ENCODE measurements around the gene ARHGEF11. TPM values are rescaled to one million over a fixed set of nuclear protein-coding genes. Genes with fewer than 3 reads are reported as not detected.

ARHGEF11 gene
- total RNA-seq, 1 experiment from 2014 or later = 41.1 TPM

DNA sequence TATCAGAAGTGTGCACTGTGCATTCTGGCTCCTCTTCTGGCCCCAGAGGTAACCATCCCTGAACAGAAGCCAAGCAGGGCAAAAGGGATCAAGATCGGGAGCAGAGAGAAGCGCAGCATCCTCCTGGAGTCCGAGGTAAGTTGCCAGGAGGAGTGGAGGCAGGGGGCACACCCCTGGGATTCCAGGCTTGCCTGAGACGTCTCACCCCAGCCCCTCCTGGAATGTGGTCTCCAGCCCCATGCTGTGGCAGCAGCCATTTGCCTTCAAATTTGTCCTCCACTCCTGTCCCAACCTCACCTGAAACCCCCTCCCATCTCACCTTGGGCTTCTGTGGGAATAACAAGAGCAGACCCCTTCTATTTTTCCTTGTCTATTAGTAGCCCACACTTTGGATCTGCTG lies 115.1 kb downstream of the ARHGEF11 start:
- WGBS (ENCODE audit: extremely low coverage, insufficient read length, low lambda C conversion rate) = no CpG with 5 or more reads among the region's 4 CpGs
- no peak overlapping the region for H2BK120ac ChIP-seq (ENCODE audit: low read depth, low read length, poor library complexity, severe bottlenecking)

More for the DNA sequence above, 115.1 kb downstream of the ARHGEF11 start:
- Histone ChIP-seq H2AFZ (ENCODE audit: low read length) (no peak overlapping the region), H3K27ac (ENCODE audit: insufficient read length, low read depth, low read length) (no peak overlapping the region), H3K79me2 (ENCODE audit: insufficient read depth, low read length) (no peaks in the 10 kb centered on the region), H3K56ac (ENCODE audit: insufficient read length, low read depth, low read length) (no peak overlapping the region), H4K91ac (ENCODE audit: insufficient read length, low read depth, low read length) (no peak overlapping the region), H2BK5ac (ENCODE audit: insufficient read length, low read length) (no peak overlapping the region), H3K79me1 (ENCODE audit: insufficient read depth, low read depth, low read length, poor library complexity, severe bottlenecking) (no peaks in the 10 kb centered on the region), H3T11ph (ENCODE audit: low read length) (no peak overlapping the region), H3K9ac (ENCODE audit: extremely low read depth, insufficient read length, low read length) (no peak overlapping the region), H3K4ac (ENCODE audit: low read depth, low read length) (no peak overlapping the region), H3K4me2 (ENCODE audit: insufficient read depth, insufficient read length, low read length) (no peak overlapping the region), H3K9me3 (ENCODE audit: control insufficient read depth, low read depth, low read length) (no peaks in the 10 kb centered on the region), H2AK5ac (ENCODE audit: insufficient read length, low read length) (no peak overlapping the region), H3K4me1 (ENCODE audit: insufficient read depth, low read length) (no peaks in the 10 kb centered on the region), H3K23me2 (ENCODE audit: insufficient read length, low read depth, low read length, poor library complexity, severe bottlenecking) (peaks cover 6% of the 10 kb centered on the region), H3K14ac (ENCODE audit: insufficient read depth, low read length) (no peak overlapping the region), H4K8ac (replicated peaks; ENCODE audit: insufficient read length, low read depth, low read length) (no peak overlapping the region), H2BK15ac (ENCODE audit: low read depth, low read length) (no peak overlapping the region), H3K23ac (ENCODE audit: insufficient read length, low read depth, low read length) (no peak overlapping the region), H3K18ac (ENCODE audit: insufficient read length, low read depth, low read length) (no peak overlapping the region), H2BK20ac (ENCODE audit: low read depth, low read length, poor library complexity, severe bottlenecking) (no peak overlapping the region), H4K20me1 (ENCODE audit: control insufficient read depth, insufficient read depth, insufficient read length) (no peaks in the 10 kb centered on the region), H4K5ac (ENCODE audit: insufficient read length, low read depth, low read length) (no peak overlapping the region), H3K27me3 (ENCODE audit: insufficient read depth, low read length) (peaks cover 22% of the 10 kb centered on the region), H2BK12ac (ENCODE audit: insufficient read length, low read depth, low read length) (no peak overlapping the region)
- Mint-ChIP-seq H3K4me3 (no peak overlapping the region), H3K9me3 (no peaks in the 10 kb centered on the region; a peak in 1 of 5 replicates), H3K36me3 (ENCODE audit: insufficient read depth in 1 of 3, low read depth in 3 of 3) (peaks cover 3 to 9% (median 5%) of the 10 kb centered on the region in 3 experiments; a peak in 5 of 7 replicates), H3K4me1 (peaks cover 40 to 49% of the 10 kb centered on the region in 2 experiments), H3K27ac (no peak overlapping the region), H3K27me3 (ENCODE audit: low read depth) (peaks cover 63% of the 10 kb centered on the region)
- TF ChIP-seq, protein P1, sequence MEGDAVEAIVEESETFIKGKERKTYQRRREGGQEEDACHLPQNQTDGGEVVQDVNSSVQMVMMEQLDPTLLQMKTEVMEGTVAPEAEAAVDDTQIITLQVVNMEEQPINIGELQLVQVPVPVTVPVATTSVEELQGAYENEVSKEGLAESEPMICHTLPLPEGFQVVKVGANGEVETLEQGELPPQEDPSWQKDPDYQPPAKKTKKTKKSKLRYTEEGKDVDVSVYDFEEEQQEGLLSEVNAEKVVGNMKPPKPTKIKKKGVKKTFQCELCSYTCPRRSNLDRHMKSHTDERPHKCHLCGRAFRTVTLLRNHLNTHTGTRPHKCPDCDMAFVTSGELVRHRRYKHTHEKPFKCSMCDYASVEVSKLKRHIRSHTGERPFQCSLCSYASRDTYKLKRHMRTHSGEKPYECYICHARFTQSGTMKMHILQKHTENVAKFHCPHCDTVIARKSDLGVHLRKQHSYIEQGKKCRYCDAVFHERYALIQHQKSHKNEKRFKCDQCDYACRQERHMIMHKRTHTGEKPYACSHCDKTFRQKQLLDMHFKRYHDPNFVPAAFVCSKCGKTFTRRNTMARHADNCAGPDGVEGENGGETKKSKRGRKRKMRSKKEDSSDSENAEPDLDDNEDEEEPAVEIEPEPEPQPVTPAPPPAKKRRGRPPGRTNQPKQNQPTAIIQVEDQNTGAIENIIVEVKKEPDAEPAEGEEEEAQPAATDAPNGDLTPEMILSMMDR (conservative IDR thresholded peaks at IDR 0.05) = no peak
- no peak for DNase-seq

Measured in H9 (cell line).